C1 segment of cervical spinal cord (tissue), 14 donors: Measurements from ENCODE around the gene CAV1.

ENCODE experiments used
- DNase-seq, 14 donors: peaks; one replicate each; lab custom pipeline; 2025; lab: John Stamatoyannopoulos, UW

The CAV1 gene

DNA sequence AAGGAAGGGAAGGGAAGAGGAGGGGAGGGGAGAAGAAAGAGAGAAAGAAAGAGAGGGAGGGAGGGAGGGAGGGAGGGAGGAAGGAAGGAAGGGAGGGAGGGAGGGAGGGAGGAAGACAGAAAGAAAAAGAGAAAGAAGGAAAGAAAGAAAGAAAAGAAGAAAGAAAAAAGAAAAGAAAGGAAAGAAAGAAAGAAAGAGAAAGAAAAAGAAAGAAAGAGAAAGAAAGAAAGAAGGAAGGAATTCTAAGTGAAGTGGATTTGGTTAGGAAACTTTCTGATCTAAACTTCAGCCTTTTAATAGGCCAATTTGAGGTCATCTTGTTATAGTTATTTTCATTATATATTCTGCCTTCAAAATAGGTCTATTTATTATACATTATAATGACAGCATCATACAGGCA is 21.0 kb upstream of the CAV1 start:
- DNase-seq = no peak

DNA sequence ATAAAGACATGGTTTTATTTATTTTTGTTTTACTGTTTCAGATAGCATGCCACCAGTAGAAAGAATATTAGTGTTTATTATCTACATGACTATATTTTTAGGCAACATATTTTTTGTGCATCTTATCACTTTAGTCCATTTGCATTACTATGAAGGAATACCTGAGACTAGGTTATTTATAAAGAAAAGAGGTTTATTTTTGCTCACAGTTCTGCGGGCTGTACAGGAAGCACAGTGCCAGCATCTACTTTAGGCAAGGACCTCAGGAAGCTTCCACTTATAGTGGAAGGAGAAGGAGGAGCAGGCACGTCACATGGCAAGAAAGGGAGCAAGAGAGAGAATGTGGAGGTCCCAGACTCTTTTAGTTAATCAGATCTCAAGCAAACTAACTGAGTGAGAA is 19.6 kb upstream of the CAV1 start:
- no peak for DNase-seq

DNA sequence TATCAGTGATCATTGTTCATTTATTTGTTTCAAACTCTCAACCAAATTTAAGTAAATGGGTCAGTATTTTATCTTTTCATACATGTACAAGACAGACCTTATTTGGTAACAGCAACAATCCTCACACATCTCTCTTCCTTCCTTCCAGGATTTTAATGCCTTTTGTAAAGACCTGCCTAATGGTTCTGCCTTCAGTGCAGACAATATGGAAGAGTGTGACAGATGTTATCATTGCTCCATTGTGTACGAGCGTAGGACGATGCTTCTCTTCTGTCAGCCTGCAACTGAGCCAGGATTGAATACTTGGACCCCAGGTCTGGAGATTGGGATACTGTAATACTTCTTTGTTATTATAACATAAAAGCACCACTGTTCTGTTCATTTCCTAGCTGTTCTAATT is 19.0 kb upstream of the CAV1 start:
- DNase-seq = no peak

DNA sequence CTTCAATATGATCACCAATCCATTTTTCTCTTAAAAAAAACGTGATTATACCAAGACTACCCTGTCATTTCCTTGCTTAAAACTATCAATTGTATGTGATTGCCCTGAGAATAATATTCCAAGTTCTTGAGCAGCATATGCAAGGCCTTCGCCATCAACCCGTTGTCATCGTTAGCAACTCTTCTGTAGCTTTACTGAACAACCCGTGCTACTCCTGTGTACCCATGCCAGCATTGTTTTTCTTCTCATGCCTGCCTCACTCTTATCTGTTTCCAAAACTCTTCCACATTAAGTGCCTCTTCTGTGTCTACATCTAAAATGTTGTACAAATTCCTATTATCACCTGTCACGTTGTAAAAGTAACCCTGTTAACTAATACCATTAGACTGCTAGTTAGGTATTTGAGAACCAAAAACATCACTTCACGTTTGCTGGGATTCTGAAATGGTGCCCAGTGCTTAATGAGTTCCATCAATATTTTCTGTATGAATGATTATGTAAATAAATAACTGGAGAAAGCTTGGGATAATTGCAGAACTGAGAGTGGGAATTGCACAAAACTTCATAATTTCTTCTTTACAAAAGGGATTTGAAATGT is 14.8 kb upstream of the CAV1 start:
- DNase-seq = no peak

DNA sequence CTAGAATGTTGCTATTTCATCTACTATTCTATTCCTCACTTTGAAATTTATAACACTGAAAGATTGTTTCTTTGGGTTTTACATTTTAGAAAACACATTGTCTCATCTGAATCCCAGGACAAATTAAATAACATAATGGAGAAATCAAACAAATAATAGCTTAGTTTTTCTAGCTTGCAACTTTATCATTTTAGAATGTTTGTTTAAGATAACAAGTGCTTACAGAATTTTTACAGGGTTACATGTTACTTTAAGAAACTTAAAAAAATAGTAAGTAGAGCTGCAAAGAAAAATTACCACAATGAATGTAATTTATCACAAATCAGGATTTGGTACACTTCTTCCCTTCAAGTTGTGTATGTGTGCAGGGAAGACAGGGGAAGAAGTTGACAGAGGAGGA is 14.0 kb upstream of the CAV1 start:
- DNase-seq = no peak

DNA sequence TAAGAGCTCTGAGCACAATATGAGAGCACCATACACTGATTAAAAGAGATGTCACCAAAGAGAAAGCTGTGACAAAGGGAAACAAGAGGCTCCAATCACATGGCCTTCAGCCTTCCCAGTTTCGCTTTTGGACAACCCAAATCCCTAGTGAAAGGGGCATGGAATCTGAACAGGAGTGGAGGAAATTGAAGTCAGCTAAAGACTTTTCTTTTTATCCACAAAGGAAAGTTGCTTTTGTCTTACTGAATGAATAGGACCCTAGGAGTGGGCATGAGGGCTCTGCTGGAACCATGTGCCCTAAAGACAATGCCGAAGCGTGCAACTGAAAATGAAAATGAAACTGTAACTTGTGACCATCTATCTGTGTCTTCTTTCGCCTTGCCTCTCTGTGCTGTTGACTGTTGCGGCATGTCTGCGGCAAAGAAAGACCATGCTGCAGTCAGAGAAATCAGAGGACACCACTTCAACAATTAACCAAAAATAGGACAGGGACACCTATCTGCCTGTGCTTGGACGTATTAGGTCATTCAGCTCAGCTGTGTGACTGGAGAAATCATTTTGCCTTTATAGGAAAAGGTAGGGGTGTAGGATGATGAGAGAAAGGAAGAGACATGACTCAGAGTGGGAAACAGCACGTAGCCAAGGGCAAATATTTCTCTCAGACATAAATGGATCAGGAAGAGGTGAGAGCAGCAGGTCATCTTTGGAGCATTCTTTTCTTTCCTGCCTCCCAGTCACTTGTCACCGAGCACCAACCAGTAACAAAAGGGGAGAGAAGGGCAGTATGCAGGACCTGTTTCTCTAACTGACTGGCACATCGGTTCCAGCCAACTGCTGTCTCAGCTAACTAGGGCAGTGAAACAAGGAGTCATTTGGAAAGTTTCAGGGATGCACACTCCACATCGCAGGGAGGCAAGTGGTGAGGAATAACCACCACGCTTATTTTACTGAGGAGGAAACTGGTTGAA is 13.0 kb upstream of the CAV1 start:
- peak in 6 of 14 donors; percentile 4 to 40 (median 26) for DNase-seq

DNA sequence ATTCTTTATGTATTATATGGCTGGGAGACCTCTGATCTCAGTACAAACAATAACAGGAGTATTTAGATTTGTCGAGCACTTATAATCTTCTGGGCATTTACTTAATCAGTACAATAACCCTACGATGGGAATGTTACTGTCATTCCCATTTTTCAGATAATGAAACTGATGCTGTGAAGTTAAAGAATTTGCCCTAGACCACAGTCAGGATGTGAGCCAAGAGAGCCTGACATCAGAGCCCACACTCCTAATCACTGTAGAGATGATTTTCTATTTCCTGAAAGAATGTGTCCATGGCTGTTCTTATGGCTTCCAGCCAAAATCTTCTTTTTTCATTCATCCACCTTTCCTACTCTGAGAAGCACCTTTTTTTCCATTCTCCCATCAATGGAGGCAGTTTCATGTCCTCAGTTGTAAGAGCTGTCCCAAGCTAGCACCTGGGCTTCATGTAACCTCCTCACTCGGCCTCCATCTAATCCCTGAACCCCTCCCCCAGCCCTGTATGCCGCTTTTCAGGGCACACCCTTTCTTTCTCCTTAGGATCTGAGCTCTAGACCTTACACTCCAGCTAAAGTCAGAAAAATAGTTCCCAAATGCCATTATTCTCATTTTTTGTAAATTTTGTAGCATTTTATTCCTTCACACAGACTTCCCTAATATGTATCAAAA is 12.2 kb upstream of the CAV1 start:
- DNase-seq = no peak

DNA sequence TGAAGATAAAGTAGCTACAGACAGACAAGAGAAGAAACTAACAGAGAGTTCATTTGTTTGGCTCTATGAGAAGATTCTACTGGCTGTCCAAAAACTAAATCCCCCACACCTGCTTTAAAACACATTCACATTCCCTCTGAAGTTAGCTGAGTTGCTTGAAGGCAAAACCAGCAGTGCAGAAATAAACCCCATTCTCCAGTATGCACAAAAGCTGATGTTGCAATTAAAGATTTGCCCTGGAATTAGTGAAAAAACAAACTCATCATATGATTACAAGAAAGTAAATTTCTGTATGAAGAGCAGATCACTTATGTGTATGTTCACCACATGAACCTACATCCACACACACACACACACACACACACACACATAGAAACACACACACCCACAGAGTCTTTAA is 9.3 kb upstream of the CAV1 start:
- DNase-seq = no peak

DNA sequence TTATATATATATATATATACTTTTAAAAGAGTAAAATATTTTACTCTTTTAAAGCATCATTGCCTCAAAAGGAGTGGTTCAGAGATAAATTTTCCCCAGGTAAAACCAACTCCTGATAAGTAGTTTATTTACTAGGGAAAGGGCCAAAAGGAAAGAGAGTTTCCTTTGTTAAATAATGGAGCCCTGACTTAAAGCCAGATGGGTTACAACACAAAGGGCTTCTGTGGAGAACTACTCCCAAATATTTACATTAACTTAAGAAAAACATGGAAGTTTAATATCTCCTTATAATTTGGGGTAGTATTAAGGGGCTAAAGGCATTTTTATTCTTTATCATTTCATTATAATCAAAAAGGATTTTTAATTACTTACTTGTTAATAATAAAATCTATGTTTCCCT is 8.5 kb upstream of the CAV1 start:
- no peak for DNase-seq

DNA sequence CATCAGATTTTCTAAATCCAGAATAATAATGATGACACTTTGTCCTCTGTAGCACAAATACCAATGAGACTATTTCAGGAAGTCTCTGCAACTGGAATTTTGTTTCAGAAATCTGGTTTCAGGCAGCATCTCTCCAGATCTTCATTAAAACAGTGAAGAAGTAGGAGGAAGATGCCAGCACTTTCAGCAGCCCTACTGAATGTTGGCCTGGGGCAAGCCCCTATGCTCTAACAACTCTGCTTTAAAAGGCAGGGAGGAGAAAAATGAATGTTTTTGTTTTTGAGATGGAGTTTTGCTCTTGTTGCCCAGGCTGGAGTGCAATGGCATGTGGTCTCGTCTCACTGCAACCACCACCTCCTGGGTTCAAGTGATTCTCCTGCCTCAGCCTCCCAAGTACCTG is 7.2 kb upstream of the CAV1 start:
- DNase-seq = no peak

DNA sequence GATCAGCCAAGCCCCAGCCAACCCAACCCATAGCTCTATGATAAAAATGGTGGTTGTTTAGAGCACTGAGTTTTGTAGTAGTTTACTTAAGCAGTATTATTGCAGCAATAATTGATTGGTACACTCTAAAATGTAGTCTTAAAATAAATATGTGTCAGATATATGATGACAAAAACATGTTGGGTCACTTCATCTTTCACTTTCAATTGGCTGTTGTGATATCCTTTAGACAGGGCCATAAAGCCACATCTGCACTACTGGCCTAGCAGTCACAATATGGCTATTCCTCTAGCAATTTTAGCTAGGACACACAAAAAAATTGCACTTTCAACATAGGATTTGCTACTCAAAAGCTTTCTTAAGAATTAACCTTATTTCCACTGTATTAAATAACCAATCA is 5.9 kb upstream of the CAV1 start:
- no peak for DNase-seq

DNA sequence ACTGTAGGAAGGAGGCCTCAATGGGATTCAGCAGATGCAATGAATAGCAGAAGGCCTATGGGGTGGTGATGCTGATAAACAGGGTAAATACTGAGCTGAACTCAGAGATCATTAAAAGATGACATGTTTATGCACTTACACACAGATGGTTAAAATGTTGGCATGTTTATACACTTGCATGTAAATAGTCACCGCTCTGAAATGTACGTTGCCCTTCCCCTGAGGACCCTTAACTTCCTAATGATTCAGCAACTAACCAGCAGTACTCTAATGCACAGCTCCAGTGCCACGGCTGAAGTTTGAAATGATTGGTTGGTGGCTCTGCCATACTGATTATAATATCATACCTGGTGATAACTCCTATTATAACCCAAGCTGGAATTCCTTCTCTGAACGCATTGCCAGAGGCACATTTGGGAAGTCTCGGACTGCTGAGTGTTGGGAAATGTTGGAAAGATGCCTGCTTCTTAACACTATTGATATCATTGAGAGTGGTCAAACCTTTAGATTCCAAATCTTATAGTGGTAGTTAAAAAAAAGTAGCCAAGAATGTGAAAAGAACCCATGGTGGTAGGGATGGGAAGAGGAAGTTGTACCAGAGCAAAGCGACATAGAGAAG is 3.7 kb upstream of the CAV1 start:
- no peak for DNase-seq

DNA sequence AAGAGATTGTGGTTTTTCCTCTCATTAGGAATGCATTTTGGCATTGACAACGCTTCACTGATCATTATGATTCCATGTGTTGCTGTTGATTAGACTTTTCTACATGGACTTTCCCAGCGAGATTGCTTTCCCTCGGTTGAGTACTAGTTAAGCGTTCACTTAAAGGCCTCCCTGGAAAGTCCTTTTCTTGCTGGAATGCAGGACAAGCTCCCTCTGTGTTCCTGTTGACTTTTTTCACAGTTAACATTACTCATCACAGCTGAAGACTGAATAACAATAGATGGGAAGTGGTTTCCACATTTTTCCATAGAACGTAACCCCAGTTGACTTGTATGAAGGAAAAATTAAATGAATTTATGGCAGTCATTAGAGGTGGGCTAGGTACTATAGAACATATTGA is 2.6 kb upstream of the CAV1 start:
- no peak for DNase-seq

DNA sequence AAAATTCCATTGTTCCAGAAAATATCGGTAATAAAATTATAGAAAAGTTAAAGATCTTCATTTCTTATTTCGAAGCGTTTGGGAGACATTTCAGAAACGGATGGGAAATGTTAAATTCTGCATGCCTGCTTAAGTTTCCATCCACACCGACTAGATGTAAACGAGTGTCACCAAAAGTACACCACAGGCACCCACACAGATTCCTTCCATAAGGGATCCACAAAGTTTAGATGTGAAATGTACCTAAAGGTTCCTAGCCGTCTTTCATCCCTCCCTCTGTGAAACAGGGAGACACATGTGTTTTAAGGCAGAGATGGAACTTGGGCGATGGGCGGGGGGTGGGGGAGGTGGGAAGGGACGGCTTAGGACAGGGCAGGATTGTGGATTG is 621 bp upstream of the CAV1 start:
- no peak for DNase-seq

DNA sequence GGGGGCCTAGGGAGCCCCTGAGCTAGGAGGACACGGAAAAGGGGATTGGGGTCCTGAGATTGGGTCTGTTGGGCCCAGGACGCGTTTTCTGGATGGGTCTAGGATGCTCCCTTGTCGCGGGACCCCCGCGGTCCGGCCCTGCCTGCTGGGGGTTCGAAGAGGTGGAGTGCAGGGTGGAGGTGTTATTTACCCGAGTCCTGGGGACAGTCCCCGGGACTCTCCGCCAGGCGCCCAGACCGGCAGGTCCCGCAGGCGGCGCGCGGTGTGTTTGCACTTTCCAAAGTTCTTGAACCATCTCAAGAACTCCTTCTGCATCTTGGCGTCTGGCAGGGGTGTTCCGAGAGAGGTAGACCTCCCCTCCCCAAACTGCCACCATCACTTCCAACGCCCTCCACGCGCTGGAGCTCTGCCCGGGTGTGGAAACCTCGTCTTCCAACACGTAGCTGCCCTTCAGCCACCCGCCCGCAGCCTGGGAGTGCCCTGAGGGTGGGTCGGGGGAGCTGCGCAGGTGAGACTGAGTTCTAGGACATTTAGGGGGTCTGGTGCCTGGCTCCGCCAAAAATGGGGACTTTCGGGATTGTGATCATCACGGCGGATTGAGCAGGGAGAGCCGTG is 569 bp downstream of the CAV1 start:
- DNase-seq = peak in 1 of 14 donors; percentile 23

DNA sequence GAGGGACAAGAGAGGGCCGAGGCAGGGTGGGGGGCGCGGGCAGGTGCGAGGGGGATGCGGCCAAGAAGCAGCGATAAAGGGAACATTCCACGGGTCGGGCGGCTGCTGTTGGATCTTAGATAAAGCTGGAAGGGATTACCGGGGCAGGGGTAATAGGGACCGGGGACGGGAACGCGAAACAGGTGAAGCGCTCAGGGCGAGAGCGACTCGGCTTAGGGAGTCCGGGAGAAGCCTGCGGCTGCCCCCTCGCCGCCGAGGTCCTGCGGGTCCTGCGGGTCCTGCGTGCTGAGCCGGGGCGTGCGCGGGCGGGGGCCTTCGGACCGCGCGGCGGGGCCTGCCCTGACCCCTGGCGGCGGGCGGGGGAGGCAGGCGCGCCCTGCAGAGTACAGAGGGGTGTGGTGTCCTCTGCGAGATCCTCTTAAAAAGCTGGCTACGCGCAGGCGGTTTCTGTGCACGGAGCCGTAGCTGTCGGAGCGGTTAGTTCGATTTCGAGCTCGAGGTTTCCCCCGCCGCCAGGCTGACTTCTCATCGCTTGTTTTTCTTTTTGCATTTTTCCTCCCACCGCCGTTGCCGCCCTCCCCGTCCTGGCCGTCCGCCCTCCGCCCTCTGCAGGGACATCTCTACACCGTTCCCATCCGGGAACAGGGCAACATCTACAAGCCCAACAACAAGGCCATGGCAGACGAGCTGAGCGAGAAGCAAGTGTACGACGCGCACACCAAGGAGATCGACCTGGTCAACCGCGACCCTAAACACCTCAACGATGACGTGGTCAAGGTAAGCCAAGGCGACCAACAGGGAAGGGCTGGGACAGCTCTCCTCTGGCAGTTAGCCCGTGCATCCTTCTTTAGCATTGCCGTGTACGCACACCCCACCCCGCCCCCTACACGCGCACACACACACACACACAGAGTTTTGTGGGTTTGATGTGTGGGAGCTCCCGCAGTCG is 1.4 kb downstream of the CAV1 start:
- peak in 8 of 14 donors; percentile 16 to 58 (median 32) for DNase-seq

DNA sequence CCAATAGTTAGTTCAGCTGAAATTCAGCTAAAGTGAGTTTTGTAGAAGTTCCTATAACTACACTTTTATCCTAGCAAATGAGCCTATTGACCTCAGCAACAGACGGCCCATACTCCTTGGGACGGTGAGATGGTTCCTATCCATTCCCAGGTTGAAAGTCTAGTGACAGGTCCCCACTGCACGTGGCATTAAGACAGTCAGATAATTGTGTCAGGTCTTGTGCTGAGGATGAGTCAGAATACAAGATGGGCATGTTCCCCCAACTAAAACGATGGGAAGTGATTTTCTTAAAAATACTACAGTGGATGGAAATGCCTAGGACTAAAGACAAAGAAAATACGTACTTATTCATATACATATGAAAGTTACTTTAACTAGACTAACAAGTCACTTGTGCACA is 2.1 kb downstream of the CAV1 start:
- no peak for DNase-seq

DNA sequence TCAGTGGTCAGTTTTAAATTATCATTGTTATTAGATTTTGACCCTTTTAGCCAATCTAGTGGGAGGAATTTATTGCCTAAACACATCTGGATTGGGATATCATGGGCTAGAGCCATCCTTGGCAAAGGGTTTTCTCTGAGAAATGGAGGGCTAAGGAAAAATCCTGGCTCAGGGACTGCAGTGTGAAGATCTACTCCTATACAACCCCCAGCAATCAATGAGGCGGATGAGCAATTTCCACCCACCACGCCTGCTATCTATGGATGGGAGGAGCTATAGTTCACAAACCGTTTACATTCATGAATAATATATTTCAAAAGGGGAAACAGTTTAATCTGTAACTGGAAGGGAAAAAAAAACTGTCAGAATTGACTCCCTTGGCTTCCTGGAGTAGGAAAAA is 2.7 kb downstream of the CAV1 start:
- DNase-seq = no peak

DNA sequence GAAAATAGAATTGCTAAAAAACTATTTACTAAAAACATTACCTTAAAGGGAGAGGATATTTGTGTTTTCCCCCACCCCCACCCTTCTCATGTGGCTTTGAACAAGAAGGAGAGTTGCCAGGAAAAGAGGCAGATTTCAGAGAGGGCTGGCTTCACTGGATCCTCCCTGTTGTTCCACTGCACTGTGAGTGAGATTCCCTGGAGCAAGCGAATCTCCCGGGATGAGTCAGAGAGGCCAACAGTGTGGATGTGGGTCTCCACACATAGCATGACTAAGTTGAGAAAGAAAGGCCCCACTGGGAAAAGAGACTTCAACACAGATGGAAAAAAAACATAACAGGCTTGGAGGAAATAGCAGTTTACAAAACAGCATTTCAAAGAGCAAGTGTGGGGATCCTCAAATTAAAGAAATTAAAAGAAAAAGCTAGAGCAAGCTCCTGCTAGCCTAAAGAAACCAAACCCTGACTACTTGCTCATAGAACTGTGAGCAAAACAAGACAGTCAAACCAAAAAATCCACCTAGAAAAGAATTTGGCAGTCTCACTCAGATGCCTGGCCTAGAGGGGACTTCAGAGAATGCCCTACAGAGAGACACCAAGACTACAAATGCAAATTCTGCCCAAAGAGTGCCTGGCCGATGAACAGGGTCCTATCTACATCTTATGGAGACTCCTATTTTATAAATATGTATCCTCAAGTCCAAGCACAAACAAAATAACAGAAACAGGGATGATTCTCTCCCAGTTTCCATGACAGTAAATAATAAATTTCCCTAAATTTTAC is 3.4 kb downstream of the CAV1 start:
- peak in 1 of 14 donors; percentile 11 for DNase-seq

DNA sequence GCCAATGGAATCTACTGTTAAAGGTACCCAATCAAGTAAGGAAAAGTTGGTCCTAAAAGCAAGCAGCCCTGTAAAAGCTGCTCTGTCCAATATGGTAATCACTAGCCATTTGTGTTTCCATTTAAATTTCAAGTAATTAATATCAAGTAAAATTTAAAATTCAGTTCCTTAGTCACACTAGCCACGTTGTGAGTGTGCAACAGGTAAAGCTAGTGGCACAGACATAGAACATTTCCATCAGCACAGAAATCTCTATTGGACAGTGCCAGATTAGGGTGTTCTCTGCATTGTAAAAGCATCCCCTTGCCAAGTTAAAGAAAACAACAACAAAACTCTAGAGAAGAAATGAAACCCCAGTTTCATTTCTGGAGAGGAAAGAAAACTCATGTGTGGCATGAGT is 4.4 kb downstream of the CAV1 start:
- DNase-seq = no peak
